H1 (cell line): ENCODE results near the gene CIRBP. TPM values are rescaled to one million over a fixed set of nuclear protein-coding genes. Genes with fewer than 3 reads are reported as not detected.

Experiments used
- CTCF ChIA-PET: fragments of 300-600 bp; sonication (Branson Sonifier 250); formaldehyde crosslinking; loops from one replicate; lab custom pipeline; 2021; ENCODE audit not compliant: partially characterized antibody; lab: Charles Lee
- POLR2A ChIA-PET: fragments of 300-600 bp; sonication (Branson Sonifier 250); formaldehyde crosslinking; loops from one replicate; lab custom pipeline; 2021; ENCODE audit warnings: inconsistent platforms; ENCODE audit not compliant: partially characterized antibody; lab: Charles Lee
- DNase-seq, 2 experiments: peaks; one replicate each; pipeline versions ENCODE4 v3.0.0 to v3.0.0-alpha.2; 2010 to 2022; ENCODE audit warnings: low spot score in 2 of 2, low read depth in 1 of 2, mixed read lengths in 1 of 2
- FAIRE-seq: peaks from 2 replicates; lab custom pipeline; 2011; peaks lifted over from hg19 to GRCh38; lab: Jason Lieb, UNC
- H2AFZ ChIP-seq: 2 replicates; pipeline ENCODE4 v1.8.1; 2012; ENCODE audit warnings: low read length, inconsistent platforms
- H2AK5ac ChIP-seq: 2 replicates; pipeline ENCODE4 v1.6.1; 2013; ENCODE audit warnings: low read depth, low read length
- H2BK120ac ChIP-seq: replicated peaks from 2 replicates; pipeline ENCODE3; 2013; ENCODE audit warnings: low read depth, low read length, inconsistent platforms
- H2BK12ac ChIP-seq: 2 replicates; pipeline ENCODE4 v1.6.1; 2013; ENCODE audit warnings: low read depth, low read length
- H2BK15ac ChIP-seq: 2 replicates; pipeline ENCODE4 v1.6.1; 2013; ENCODE audit warnings: low read length
- H2BK20ac ChIP-seq: 2 replicates; pipeline ENCODE4 v1.6.1; 2013; ENCODE audit warnings: low read length
- H2BK5ac ChIP-seq: 2 replicates; pipeline ENCODE4 v1.6.1; 2013; ENCODE audit warnings: low read depth, low read length
- H3K14ac ChIP-seq: 2 replicates; pipeline ENCODE4 v1.6.1; 2013; ENCODE audit warnings: inconsistent platforms; ENCODE audit not compliant: insufficient read length
- H3K18ac ChIP-seq: 2 replicates; pipeline ENCODE4 v1.6.1; 2013; ENCODE audit warnings: low read length; ENCODE audit errors: extremely low read depth
- H3K23ac ChIP-seq: 2 replicates; pipeline ENCODE4 v1.6.1; 2013; ENCODE audit warnings: inconsistent platforms; ENCODE audit not compliant: insufficient read length
- H3K23me2 ChIP-seq: 2 replicates; pipeline ENCODE4 v1.6.1; 2013; ENCODE audit warnings: low read depth, low read length
- H3K27ac ChIP-seq: 2 replicates; pipeline ENCODE4 v1.6.1; 2011; ENCODE audit warnings: low read depth, low read length, inconsistent platforms
- H3K27me3 ChIP-seq, 4 experiments: replicated peaks in 1 of 4; 1 replicate in 1 of 4; 2 replicates in 3 of 4; pipeline versions ENCODE4 v1.6.1 to v1.8.1; 2011 to 2013; ENCODE audit warnings: low read length in 3 of 4, mild to moderate bottlenecking in 3 of 4, inconsistent platforms in 2 of 4, mixed read lengths in 2 of 4, moderate library complexity in 1 of 4; ENCODE audit not compliant: control insufficient read depth in 3 of 4, insufficient read depth in 3 of 4; ENCODE audit errors: extremely low read depth in 1 of 4
- H3K36me3 ChIP-seq, 4 experiments: 2 replicates each; pipeline versions ENCODE4 v1.6.1 to v1.8.1; 2011 to 2013; ENCODE audit warnings: mild to moderate bottlenecking in 4 of 4, low read length in 3 of 4, moderate library complexity in 2 of 4, control low read depth in 1 of 4, inconsistent platforms in 1 of 4; ENCODE audit not compliant: insufficient read depth in 4 of 4, control insufficient read depth in 2 of 4
- H3K4ac ChIP-seq: replicated peaks from 2 replicates; pipeline ENCODE3; 2013; ENCODE audit warnings: low read length, low read depth, mixed read lengths, inconsistent platforms; ENCODE audit not compliant: insufficient read length
- H3K4me1 ChIP-seq, 4 experiments: replicated peaks in 1 of 4; 1 replicate in 1 of 4; 2 replicates in 3 of 4; pipeline versions ENCODE4 v1.6.1 to v1.8.1; 2011 to 2013; ENCODE audit warnings: low read length in 3 of 4, inconsistent platforms in 2 of 4, mixed read lengths in 1 of 4; ENCODE audit not compliant: insufficient read depth in 4 of 4, control insufficient read depth in 3 of 4
- H3K4me2 ChIP-seq, 2 experiments: 2 replicates each; pipeline versions ENCODE4 v1.6.1 to v1.8.1; 2011 to 2013; ENCODE audit warnings: low read depth in 2 of 2, low read length in 2 of 2, control low read depth in 1 of 2, inconsistent platforms in 1 of 2, mild to moderate bottlenecking in 1 of 2; ENCODE audit not compliant: insufficient read depth in 1 of 2
- H3K4me3 ChIP-seq, 4 experiments: fragments of 200-600, 300-600 bp in 1 of 4; sonication (generic), shearing (Covaris generic), sonication (Bioruptor Twin) in 1 of 4; 2 replicates each; pipeline versions ENCODE4 v1.5.1 to v1.8.1; 2011 to 2016; ENCODE audit warnings: low read length in 4 of 4, low read depth in 3 of 4, control low read depth in 2 of 4, inconsistent platforms in 2 of 4, mild to moderate bottlenecking in 2 of 4, mixed read lengths in 1 of 4, moderate library complexity in 1 of 4; ENCODE audit not compliant: insufficient read depth in 2 of 4; ENCODE audit errors: extremely low read depth in 1 of 4
- H3K56ac ChIP-seq: replicated peaks from 2 replicates; pipeline ENCODE3; 2013; ENCODE audit warnings: low read depth, mild to moderate bottlenecking, mixed read lengths, low read length, inconsistent platforms; ENCODE audit not compliant: insufficient read length
- H3K79me1 ChIP-seq: 2 replicates; pipeline ENCODE4 v1.6.1; 2013; ENCODE audit warnings: low read depth, low read length, control low read depth
- H3K79me2 ChIP-seq, 2 experiments: 2 replicates each; pipeline versions ENCODE4 v1.6.1 to v1.8.1; 2012 to 2013; ENCODE audit warnings: low read length in 2 of 2, mild to moderate bottlenecking in 2 of 2, inconsistent platforms in 1 of 2; ENCODE audit not compliant: insufficient read depth in 2 of 2, control insufficient read depth in 1 of 2
- H3K9ac ChIP-seq, 4 experiments: replicated peaks in 1 of 4; 1 replicate in 1 of 4; 2 replicates in 3 of 4; pipeline versions ENCODE4 v1.6.1 to v1.8.1; 2011 to 2013; ENCODE audit warnings: low read depth in 3 of 4, low read length in 3 of 4, control low read depth in 2 of 4, mild to moderate bottlenecking in 2 of 4, moderate library complexity in 2 of 4, inconsistent platforms in 1 of 4; ENCODE audit errors: extremely low read depth in 1 of 4
- H3K9me3 ChIP-seq, 2 experiments: 2 replicates each; pipeline versions ENCODE4 v1.6.1 to v1.8.1; 2012 to 2013; ENCODE audit warnings: mild to moderate bottlenecking in 2 of 2, moderate library complexity in 2 of 2, control low read depth in 1 of 2, inconsistent platforms in 1 of 2, low read depth in 1 of 2, low read length in 1 of 2, mixed read lengths in 1 of 2; ENCODE audit not compliant: insufficient read depth in 2 of 2
- H4K20me1 ChIP-seq, 2 experiments: replicated peaks in 1 of 2; 2 replicates each; pipeline versions ENCODE3 to v1.8.1; 2011 to 2013; ENCODE audit warnings: inconsistent platforms in 2 of 2, low read length in 2 of 2, mild to moderate bottlenecking in 1 of 2; ENCODE audit not compliant: insufficient read depth in 2 of 2, control insufficient read depth in 1 of 2
- H4K5ac ChIP-seq: 2 replicates; pipeline ENCODE4 v1.6.1; 2013; ENCODE audit warnings: low read length, low read depth, mixed read lengths, inconsistent platforms; ENCODE audit not compliant: insufficient read length
- H4K8ac ChIP-seq: 2 replicates; pipeline ENCODE4 v1.8.0; 2013; ENCODE audit warnings: mild to moderate bottlenecking, moderate library complexity, low read length, inconsistent platforms; ENCODE audit not compliant: insufficient read depth; ENCODE audit errors: extremely low read depth
- H4K91ac ChIP-seq: replicated peaks from 2 replicates; pipeline ENCODE3; 2013; ENCODE audit warnings: low read length, mixed read lengths, inconsistent platforms; ENCODE audit not compliant: insufficient read length
- BCL11A ChIP-seq, 2 experiments: IDR thresholded peaks; one replicate each; pipeline ENCODE4 v1.6.1; 2011; ENCODE audit warnings: low read depth in 2 of 2, low read length in 2 of 2, mild to moderate bottlenecking in 2 of 2
- EZH2 ChIP-seq: fragments of 200-600 bp; sonication (generic); IDR thresholded peaks from 2 replicates; pipeline ENCODE4 v1.7.1; 2012; ENCODE audit warnings: low read depth, mild to moderate bottlenecking, moderate library complexity, low read length, inconsistent platforms; ENCODE audit not compliant: severe bottlenecking
- SRF ChIP-seq: IDR thresholded peaks from 2 replicates; pipeline ENCODE4 v1.6.1; 2011; ENCODE audit warnings: mild to moderate bottlenecking, low read depth, low read length, moderate library complexity
- WGBS, 2 experiments: shearing (Covaris generic) in 1 of 2; methylation state at CpG; one replicate each; pipeline versions ENCODE4 v1.1.6 to v1.1.7; 2013 to 2015; ENCODE audit warnings: low lambda C conversion rate in 2 of 2, mixed read lengths in 2 of 2, inconsistent platforms in 1 of 2, low coverage in 1 of 2, missing lambda C conversion rate in 1 of 2; ENCODE audit not compliant: insufficient replicate concordance in 2 of 2, insufficient coverage in 1 of 2, insufficient read length in 1 of 2; ENCODE audit errors: extremely low coverage in 1 of 2, missing lambda C conversion rate in 1 of 2; 5-methylcytosine and 5-hydroxymethylcytosine counted together
- polyA plus RNA-seq, 7 experiments: library from polyadenylated mRNA; depleted of rRNA in 3 of 7; stranded (reverse) in 5 of 7; unstranded in 2 of 7; fragments of >200 nt in 5 of 7; fragments of 200-250 nt in 2 of 7; gene quantifications; 1 replicate in 5 of 7; 2 replicates in 1 of 7; 4 replicates in 1 of 7; pipeline versions ENCODE4 v1.2.1 to v1.2.3, GENCODE V29; 2011 to 2013; ENCODE audit warnings: missing spikeins in 2 of 7, mixed read lengths in 2 of 7
- total RNA-seq: library from RNA; stranded (reverse); fragmentation: NEBNext Ultra II Directional; extraction: Animal tissue kit (Norgen Biotek cat#: 25700); gene quantifications from 2 replicates; pipeline ENCODE4 v1.2.1, GENCODE V29; 2021
- TF ChIP-seq, protein P1 (sequence below): IDR thresholded peaks from 2 replicates; pipeline ENCODE4 v1.6.1; 2011; ENCODE audit warnings: low read depth, mild to moderate bottlenecking, low read length; ENCODE audit not compliant: insufficient read depth

The CIRBP gene
- total and polyA plus RNA-seq, 2 of the 8 experiments (the other 6 are each of a cell fraction or from before 2014, with no cell fraction given), result 175 to 199 TPM

DNA sequence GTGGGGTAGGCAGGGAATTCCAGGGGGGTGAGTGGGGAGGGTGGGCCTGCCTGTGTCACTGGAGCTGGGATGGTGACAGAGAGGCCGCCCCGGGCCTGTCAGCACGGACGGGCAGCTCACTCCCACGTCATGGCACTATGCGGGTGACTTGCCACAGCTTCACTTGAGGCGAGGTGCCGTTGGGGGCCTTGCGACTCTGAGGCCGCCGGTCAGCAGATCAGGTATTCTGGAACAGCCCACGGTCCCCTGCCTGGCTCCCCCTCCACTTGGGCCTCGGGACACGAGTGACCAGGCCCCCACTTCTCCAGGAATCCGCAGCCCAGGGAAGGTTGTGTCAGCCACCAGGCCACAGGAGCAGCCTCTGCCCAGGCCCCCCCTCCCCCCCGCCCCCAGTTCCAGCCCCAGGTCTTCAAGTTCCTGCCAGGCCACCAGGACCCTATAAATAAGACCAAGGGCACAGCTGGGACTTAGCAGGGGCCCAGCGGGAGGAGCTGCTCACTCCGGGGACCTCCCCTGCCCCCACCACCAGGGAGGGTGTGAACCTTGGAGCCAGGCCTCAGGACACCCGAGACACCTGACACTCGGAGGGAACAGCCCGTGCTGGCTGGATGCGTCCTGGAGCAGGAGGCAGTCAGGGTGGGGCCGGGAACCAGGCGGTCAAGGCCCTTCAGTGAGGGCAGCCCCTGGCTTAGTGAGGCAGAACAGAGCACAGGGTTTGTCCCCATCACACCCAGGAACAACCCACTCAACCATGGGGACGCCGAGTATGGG is 23.5 kb upstream of the CIRBP start:
- Histone ChIP-seq H3K36me3 (peaks cover 0 to 8% (median 0%) of the 10 kb centered on the region in 4 experiments; a peak in 2 of 8 replicates), H2BK15ac (no peak overlapping the region), H3K79me2 (peaks cover 0 to 15% of the 10 kb centered on the region in 2 experiments; a peak in 1 of 4 replicates), H4K20me1 (peaks cover 0 to 9% of the 10 kb centered on the region in 2 experiments), H4K5ac (no peak overlapping the region), H3K27me3 (no peaks in the 10 kb centered on the region), H3K79me1 (peaks cover 9% of the 10 kb centered on the region), H2BK20ac (no peak overlapping the region), H3K4me3 (no peak overlapping the region), H3K23ac (no peak overlapping the region), H2AFZ (no peak overlapping the region), H2AK5ac (0 out of 2 replicates have a peak overlapping the region, but pooled peaks have one; percentile 75), H2BK12ac (no peak overlapping the region), H3K18ac (no peak overlapping the region; the same call in 1 of the 2 replicates), H3K14ac (no peak overlapping the region), H3K9me3 (no peaks in the 10 kb centered on the region), H3K56ac (no peak overlapping the region), H3K23me2 (peaks cover 4% of the 10 kb centered on the region; the same call in 1 of the 2 replicates), H4K8ac (no peak overlapping the region), H3K4ac (no peak overlapping the region), H3K4me2 (no peak overlapping the region), H3K4me1 (peaks cover 0 to 21% (median 7%) of the 10 kb centered on the region in 4 experiments; a peak in 6 of 7 replicates), H4K91ac (no peak overlapping the region), H2BK120ac (no peak overlapping the region), H3K27ac (no peak overlapping the region), H3K9ac (no peak overlapping the region), H2BK5ac (no peak overlapping the region)
- 91% methylated on average over 25 of the region's 26 CpGs; no CpG with 5 or more reads in 1 of the 2 experiments for WGBS, 2 experiments
- POLR2A ChIA-PET, result interaction anchor here (0.6 to 10.1 kb wide), 8 partner anchors 8 to 175 kb away, joined by 3 to 355 read pairs (median 4); partner anchors contain the start of genes CIRBP and FAM174C
- CTCF ChIA-PET, result interaction anchor here (0.6 to 7.7 kb wide), 7 partner anchors 17 to 719 kb away, joined by 3 to 212 read pairs (median 14); partner anchors contain the start of gene CIRBP
- FAIRE-seq (no peak), DNase-seq (no peak)
- no peak for TF ChIP-seq EZH2
- TF ChIP-seq, protein P1, sequence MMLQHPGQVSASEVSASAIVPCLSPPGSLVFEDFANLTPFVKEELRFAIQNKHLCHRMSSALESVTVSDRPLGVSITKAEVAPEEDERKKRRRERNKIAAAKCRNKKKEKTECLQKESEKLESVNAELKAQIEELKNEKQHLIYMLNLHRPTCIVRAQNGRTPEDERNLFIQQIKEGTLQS, result no peak
- no peak for TF ChIP-seq SRF
- TF ChIP-seq BCL11A (IDR thresholded peaks at IDR 0.05; ENCODE audit: low read depth in 2 of 2, low read length in 2 of 2), result no peak
